WTC11 (cell line): ENCODE data around the gene VANGL1.

Experiments
- ATF1 ChIP-seq: sonication (generic); formaldehyde crosslinking; IDR thresholded peaks from 2 replicates; pipeline ENCODE4 v1.8.1; 2023; ENCODE audit warnings: mild to moderate bottlenecking, moderate library complexity, missing genetic modification reagents
- CBFB ChIP-seq: sonication (generic); formaldehyde crosslinking; IDR thresholded peaks from 2 replicates; pipeline ENCODE4 v1.8.1; 2022; ENCODE audit warnings: mild to moderate bottlenecking, low read depth, missing genetic modification reagents
- CTCF ChIP-seq: fragments of 200-600 bp; IDR thresholded peaks from 2 replicates; pipeline ENCODE4 v1.8.0; 2022; ENCODE audit warnings: antibody characterized with exemption
- FOXJ3 ChIP-seq: sonication (generic); formaldehyde crosslinking; IDR thresholded peaks from 2 replicates; pipeline ENCODE4 v1.9.0; 2021; ENCODE audit warnings: missing genetic modification reagents, mild to moderate bottlenecking, borderline replicate concordance
- GTF2I ChIP-seq: fragments of 250-450 bp; sonication (Bioruptor Pico); conservative IDR thresholded peaks from 2 replicates; pipeline ENCODE4 v1.4.0; 2021; ENCODE audit warnings: mild to moderate bottlenecking
- JUN ChIP-seq: sonication (generic); formaldehyde crosslinking; IDR thresholded peaks from 2 replicates; pipeline ENCODE4 v1.8.0; 2023; ENCODE audit warnings: mild to moderate bottlenecking, missing genetic modification reagents
- MAX ChIP-seq: sonication (generic); formaldehyde crosslinking; IDR thresholded peaks from 2 replicates; pipeline ENCODE4 v1.8.0; 2022; ENCODE audit warnings: mild to moderate bottlenecking, missing genetic modification reagents
- NFE2L1 ChIP-seq: sonication (generic); formaldehyde crosslinking; IDR thresholded peaks from 2 replicates; pipeline ENCODE4 v1.8.1; 2023; ENCODE audit warnings: missing genetic modification reagents
- PREB ChIP-seq: sonication (generic); formaldehyde crosslinking; IDR thresholded peaks from 2 replicates; pipeline ENCODE4 v1.8.1; 2022; ENCODE audit warnings: mild to moderate bottlenecking, missing genetic modification reagents, moderate library complexity, borderline replicate concordance
- TEAD4 ChIP-seq: sonication (generic); formaldehyde crosslinking; IDR thresholded peaks from 2 replicates; pipeline ENCODE4 v1.8.0; 2022; ENCODE audit warnings: mild to moderate bottlenecking, missing genetic modification reagents
- ZBTB43 ChIP-seq: sonication (generic); formaldehyde crosslinking; IDR thresholded peaks from 2 replicates; pipeline ENCODE4 v1.8.1; 2023; ENCODE audit warnings: mild to moderate bottlenecking, missing genetic modification reagents
- ZNF121 ChIP-seq: sonication (generic); formaldehyde crosslinking; IDR thresholded peaks from 2 replicates; pipeline ENCODE4 v1.8.0; 2023; ENCODE audit warnings: missing genetic modification reagents

GRCh38 chr1:115613767-115614166 lies 28.0 kb upstream of the VANGL1 start:
- TF ChIP-seq CTCF (no peak), TEAD4 (CRISPR knock-in tag) (no peak), PREB (CRISPR knock-in tag) (no peak), NFE2L1 (no peak), ZBTB43 (CRISPR knock-in tag) (no peak), ATF1 (CRISPR knock-in tag) (no peak), ZNF121 (CRISPR knock-in tag) (no peak), CBFB (no peak), GTF2I (CRISPR knock-in tag) (no peak), FOXJ3 (CRISPR knock-in tag) (no peak), MAX (CRISPR knock-in tag) (no peak), JUN (no peak)
